Fibroblast of pulmonary artery (primary cell): ENCODE measurements around the gene PATE1.

Experiments
- DNase-seq: peaks from one replicate; pipeline ENCODE4 v3.0.0-alpha.2; 2010; ENCODE audit warnings: low read depth
- H3K4me3 ChIP-seq: replicated peaks from 2 replicates; pipeline ENCODE4 v1.5.1; 2011; ENCODE audit warnings: low read depth, mild to moderate bottlenecking, control low read depth, low read length, moderate library complexity
- CTCF ChIP-seq: IDR thresholded peaks from 2 replicates; pipeline ENCODE4 v1.5.1; 2011; ENCODE audit warnings: mild to moderate bottlenecking, control low read depth, low read length, inconsistent platforms; ENCODE audit errors: missing control alignments

The PATE1 gene

GRCh38 chr11:125784678-125785077, 38.6 kb downstream of the PATE1 start:
- no peak for DNase-seq
- H3K4me3 ChIP-seq = no peak overlapping the region
- TF ChIP-seq CTCF = no peak

GRCh38 chr11:125787827-125788226, 41.7 kb downstream of the PATE1 start, which contains the start of gene PATE3:
TSS of gene PATE3 (plus strand) at chr11:125788127. CDS start at chr11:125788152, 25 bp downstream.
- H3K4me3 ChIP-seq = no peak within 1 kb of the TSS
- TF ChIP-seq CTCF = no peak
- no peak for DNase-seq

DNA sequence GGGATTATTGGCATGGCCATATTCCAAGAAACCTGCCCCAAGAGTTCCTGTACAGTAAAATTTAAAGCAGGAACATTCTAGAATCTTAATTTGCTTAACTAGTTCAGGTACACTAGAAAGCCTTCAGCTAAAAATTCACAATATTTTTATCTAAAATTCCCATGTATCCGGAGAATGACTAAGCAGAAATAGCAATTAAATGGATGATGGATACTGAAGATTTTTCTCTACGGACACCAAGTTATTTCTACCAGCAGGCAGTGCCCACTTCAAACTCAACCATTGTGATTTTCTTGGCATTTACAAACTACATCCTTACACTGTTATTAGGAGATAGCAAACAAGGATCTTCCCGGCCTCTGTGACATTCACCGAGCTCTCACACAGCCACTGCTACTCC, 44.7 kb downstream of the PATE1 start:
- H3K4me3 ChIP-seq = no peak overlapping the region
- no peak for TF ChIP-seq CTCF
- no peak for DNase-seq

DNA sequence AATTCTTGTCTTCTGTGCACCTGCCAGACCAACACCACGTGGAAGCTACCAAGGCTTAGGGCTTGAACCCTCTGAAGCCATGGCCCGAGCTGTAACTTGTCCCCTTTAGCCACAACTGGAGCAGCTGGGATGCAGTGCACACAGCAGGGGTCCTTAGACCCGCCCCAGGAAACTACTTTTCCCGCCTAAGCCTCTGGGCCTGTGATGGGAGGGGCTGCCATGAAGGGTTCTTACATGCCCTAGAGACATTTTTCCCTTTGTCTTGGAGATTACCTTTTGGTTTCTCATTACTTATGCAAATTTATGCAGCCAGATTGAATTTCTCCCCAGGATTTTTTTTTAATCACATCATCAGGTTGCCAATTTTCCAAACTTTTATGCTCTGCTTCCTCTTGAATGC, 51.6 kb downstream of the PATE1 start:
- no peak for TF ChIP-seq CTCF
- H3K4me3 ChIP-seq = no peak overlapping the region
- DNase-seq = no peak
